Right lobe of liver (tissue), 6 donors: ENCODE measurements around the gene WDR1. TPM values are rescaled to one million over a fixed set of nuclear protein-coding genes. Genes with fewer than 3 reads are reported as not detected.

Experiments
- ATAC-seq, 4 donors: fragments of 200-7000 bp; cut with Tn5 transposase; one replicate each; pipeline ENCODE4 v1.9.1; 2020; ENCODE audit warnings: mild to moderate bottlenecking in 4 of 4, moderate library complexity in 4 of 4
- DNase-seq, 3 donors: peaks; one replicate each; pipeline ENCODE4 v3.0.0-alpha.2; 2020
- H3K27ac ChIP-seq, 3 donors: fragments of 200-600 bp; one replicate each; pipeline ENCODE4 v1.8.0; 2022
- H3K27me3 ChIP-seq, 2 donors: fragments of 200-600 bp; one replicate each; pipeline ENCODE4 v1.8.0; 2022
- H3K36me3 ChIP-seq, 4 donors: fragments of 200-600 bp; sonication (generic) in 1 of 4; one replicate each; pipeline versions ENCODE4 v1.5.1 to v1.8.0; 2017 to 2022; ENCODE audit warnings: control low read depth in 1 of 4
- H3K4me1 ChIP-seq, 4 donors: fragments of 200-600 bp; sonication (generic) in 1 of 4; one replicate each; pipeline versions ENCODE4 v1.5.1 to v1.8.0; 2017 to 2022; ENCODE audit warnings: control low read depth in 1 of 4
- H3K4me3 ChIP-seq, 3 donors: fragments of 200-600 bp; one replicate each; pipeline ENCODE4 v1.8.0; 2022
- H3K9me3 ChIP-seq, 4 donors: fragments of 200-600 bp; sonication (generic) in 1 of 4; one replicate each; pipeline versions ENCODE4 v1.5.1 to v1.8.0; 2017 to 2022; ENCODE audit warnings: control low read depth in 1 of 4
- POLR2A ChIP-seq: fragments of 450-650 bp; IDR thresholded peaks from one replicate; pipeline ENCODE4 v1.6.1; 2017; ENCODE audit warnings: antibody characterized with exemption, mild to moderate bottlenecking
- WGBS: methylation state at CpG from one replicate; pipeline ENCODE4 v1.1.6; 2018; ENCODE audit warnings: low coverage, low lambda C conversion rate; ENCODE audit not compliant: insufficient coverage; ENCODE audit errors: missing lambda C conversion rate; 5-methylcytosine and 5-hydroxymethylcytosine counted together
- intact Hi-C, 2 donors: fragments of 100-400 bp; cut with DNase I; formaldehyde crosslinking; loops; one replicate each; pipeline versions ENCODE4 v1.11.2 to v1.14.1; 2022
- total RNA-seq, 6 experiments: library from RNA; depleted of rRNA in 2 of 6; stranded (reverse); fragments of >200 nt in 2 of 6; fragmentation: NEBNext Ultra II Directional in 3 of 6; extraction: Animal tissue kit (Norgen Biotek cat#: 25700) in 3 of 6; gene quantifications; one replicate each; pipeline versions ENCODE4 v1.1.0 to v1.2.4, GENCODE V29; 2016 to 2023
- TF ChIP-seq, protein P1 (sequence below), 4 donors: fragments of 200-600 bp in 3 of 4; fragments of 450-650 bp in 1 of 4; IDR thresholded peaks; one replicate each; pipeline versions ENCODE4 v1.5.1 to v1.8.0; 2016 to 2022; ENCODE audit warnings: antibody characterized with exemption in 4 of 4, mild to moderate bottlenecking in 2 of 4
- donor health status: DM: no; HTN: yes; CAD: no.
- donor health status: DM: no; HTN: no; CAD: no.
- donor health status: DM: no; HTN: no; CAD: no.
- donor health status: DM: no; HTN: yes; CAD: no.
- donor health status: DM: no; HTN: yes; CAD: no.

Gene WDR1
- total RNA-seq, 6 experiments from 2014 or later, result 65.1 to 149 (median 76.4) TPM

- WGBS, result 53% methylated on average over 5 of the region's 17 CpGs
- Histone ChIP-seq H3K36me3 (peaks cover 0 to 75% (median 8%) of the 10 kb centered on the region in 4 donors), H3K4me1 (no peaks in the 10 kb centered on the region), H3K27me3 (no peaks in the 10 kb centered on the region), H3K9me3 (no peaks in the 10 kb centered on the region), H3K4me3 (no peak overlapping the region), H3K27ac (peak overlapping the region in 2 of 3 donors; percentile 11 to 37)
- ATAC-seq, result peak; percentile 58 to 69 (median 64)
- intact Hi-C loops, result no loop called here
- DNase-seq, result peak in 2 of 3 donors; percentile 60 to 73
- TF ChIP-seq, protein P1, sequence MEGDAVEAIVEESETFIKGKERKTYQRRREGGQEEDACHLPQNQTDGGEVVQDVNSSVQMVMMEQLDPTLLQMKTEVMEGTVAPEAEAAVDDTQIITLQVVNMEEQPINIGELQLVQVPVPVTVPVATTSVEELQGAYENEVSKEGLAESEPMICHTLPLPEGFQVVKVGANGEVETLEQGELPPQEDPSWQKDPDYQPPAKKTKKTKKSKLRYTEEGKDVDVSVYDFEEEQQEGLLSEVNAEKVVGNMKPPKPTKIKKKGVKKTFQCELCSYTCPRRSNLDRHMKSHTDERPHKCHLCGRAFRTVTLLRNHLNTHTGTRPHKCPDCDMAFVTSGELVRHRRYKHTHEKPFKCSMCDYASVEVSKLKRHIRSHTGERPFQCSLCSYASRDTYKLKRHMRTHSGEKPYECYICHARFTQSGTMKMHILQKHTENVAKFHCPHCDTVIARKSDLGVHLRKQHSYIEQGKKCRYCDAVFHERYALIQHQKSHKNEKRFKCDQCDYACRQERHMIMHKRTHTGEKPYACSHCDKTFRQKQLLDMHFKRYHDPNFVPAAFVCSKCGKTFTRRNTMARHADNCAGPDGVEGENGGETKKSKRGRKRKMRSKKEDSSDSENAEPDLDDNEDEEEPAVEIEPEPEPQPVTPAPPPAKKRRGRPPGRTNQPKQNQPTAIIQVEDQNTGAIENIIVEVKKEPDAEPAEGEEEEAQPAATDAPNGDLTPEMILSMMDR (IDR thresholded peaks at IDR 0.05), result no peak
- TF ChIP-seq POLR2A, result no peak
Observed at GRCh38 chr4:10096201-10096977, 20.2 kb downstream of the WDR1 start.

DNA sequence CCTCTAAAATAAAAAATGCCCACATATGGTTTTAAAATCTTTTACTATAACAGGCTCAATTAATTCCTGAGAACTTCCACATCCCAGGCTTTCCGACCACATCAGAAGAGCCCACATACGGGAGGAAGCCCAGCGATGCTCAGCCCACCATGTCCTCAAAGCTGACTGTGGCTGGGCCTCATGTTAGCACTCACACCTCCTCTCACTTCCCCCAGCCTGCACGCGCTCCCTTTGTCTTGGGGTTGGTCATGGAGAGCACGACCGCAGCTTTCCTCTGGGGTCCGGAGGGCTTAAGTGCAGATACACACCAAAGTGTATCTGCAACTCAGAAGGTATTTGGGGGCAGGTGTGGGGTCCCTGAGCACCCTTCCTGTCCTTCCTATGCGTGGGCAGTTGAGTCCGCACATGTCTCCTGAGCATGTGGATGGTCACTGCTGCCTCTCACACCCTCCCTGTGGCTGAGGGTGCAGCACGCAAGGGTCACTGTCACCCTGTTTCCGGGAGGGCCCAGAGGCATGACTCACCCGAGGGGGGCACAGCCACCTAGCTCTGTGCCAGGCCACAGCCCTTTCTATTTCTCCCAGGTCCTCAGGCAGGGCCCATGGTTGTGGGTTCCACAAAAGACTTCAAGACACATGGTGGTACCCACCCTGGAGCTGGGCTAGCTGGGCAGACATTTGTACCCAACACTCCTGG lies 21.2 kb downstream of the WDR1 start:
- ATAC-seq, result peak in 2 of 4 donors; percentile 3 to 7
- WGBS, result 77% methylated on average over 10 of the region's 13 CpGs
- intact Hi-C loops, result no loop called here
- Histone ChIP-seq H3K27ac (peak overlapping the region in 2 of 3 donors; percentile 11 to 37), H3K9me3 (no peaks in the 10 kb centered on the region), H3K36me3 (peaks cover 0 to 84% (median 12%) of the 10 kb centered on the region in 4 donors), H3K4me3 (no peak overlapping the region), H3K27me3 (no peaks in the 10 kb centered on the region), H3K4me1 (no peaks in the 10 kb centered on the region)
- DNase-seq, result no peak
- no peak for TF ChIP-seq POLR2A
- TF ChIP-seq, protein P1 (IDR thresholded peaks at IDR 0.05), result no peak

DNA sequence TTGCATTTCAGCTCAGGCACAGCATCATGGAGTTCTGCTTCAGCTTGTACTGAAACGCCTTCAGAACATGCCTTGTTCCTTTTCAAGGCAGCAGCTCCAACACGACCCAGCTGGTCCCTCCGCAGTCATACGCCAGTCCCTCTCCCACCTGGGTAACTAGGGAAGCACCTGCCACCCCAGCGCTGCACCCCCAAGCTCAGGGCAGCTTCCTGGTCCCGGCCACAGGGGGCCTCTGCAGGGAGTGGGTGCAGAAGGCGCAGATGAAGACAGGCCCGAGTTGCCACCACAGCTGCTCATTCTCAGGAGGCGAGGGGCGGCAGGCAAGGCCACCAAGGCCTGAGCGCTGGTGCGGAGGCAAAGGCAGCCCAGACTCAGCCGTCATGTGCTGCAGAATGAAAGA lies 21.8 kb downstream of the WDR1 start:
- WGBS, result 53% methylated on average over 5 of the region's 13 CpGs
- peaks cover 0 to 3% (median 0%) of the 10 kb centered on the region in 4 donors for H3K4me1 ChIP-seq

DNA sequence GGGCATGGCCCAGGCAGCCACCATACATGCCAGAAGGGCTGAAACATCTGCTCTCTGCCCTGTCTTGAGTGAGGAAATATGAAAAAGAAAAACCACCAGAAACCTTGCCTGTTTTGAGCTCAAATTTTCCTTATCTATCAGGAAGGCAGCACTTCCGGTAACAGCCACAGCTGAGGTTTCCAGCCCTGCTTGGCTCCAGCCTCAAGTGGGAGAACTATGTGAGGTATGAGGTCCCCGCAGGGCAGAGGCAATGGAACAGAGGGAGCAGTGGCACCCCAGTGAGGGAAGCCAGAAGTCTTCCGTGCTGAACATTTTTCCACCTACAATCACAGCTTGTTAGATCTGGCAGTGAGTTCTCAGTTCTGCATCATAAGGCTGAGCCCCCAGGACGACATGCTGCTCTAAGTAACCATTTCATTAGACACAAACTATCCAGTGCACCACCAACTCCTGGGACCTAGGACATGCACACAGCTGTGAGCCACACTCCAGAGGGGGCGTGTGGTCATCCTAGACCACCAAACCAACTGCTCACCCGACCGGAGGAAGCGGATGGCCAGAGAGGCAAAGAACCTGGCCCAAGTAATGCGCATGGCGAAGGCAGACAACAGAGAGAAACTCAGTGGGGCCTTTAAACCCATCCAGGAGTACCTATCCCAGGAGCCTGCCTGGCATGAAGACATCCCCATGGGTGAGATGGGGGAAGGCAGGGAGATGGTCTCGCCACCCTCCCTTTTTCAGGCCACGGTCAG lies 22.6 kb downstream of the WDR1 start:
- H3K4me1 ChIP-seq, result peaks cover 0 to 12% (median 0%) of the 10 kb centered on the region in 4 donors
- intact Hi-C loops, result no loop called here
- no peaks in the 10 kb centered on the region for H3K27me3 ChIP-seq
- peaks cover 0 to 74% (median 9%) of the 10 kb centered on the region in 4 donors for H3K36me3 ChIP-seq
- 43% methylated on average over 1 of the region's 12 CpGs for WGBS
- TF ChIP-seq, protein P1 (IDR thresholded peaks at IDR 0.05), result no peak
- TF ChIP-seq POLR2A, result no peak
- DNase-seq (peak in 1 of 3 donors; percentile 43), ATAC-seq (peak; percentile 30 to 65 (median 40))
- H3K9me3 ChIP-seq, result no peaks in the 10 kb centered on the region
- H3K4me3 ChIP-seq, result no peak overlapping the region
- peak overlapping the region in 2 of 3 donors; percentile 13 to 43 for H3K27ac ChIP-seq

More for the DNA sequence above, 21.8 kb downstream of the WDR1 start:
- Histone ChIP-seq H3K4me3 (no peak overlapping the region), H3K27ac (no peak overlapping the region), H3K27me3 (no peaks in the 10 kb centered on the region), H3K9me3 (no peaks in the 10 kb centered on the region), H3K36me3 (peaks cover 0 to 82% (median 13%) of the 10 kb centered on the region in 4 donors)
- DNase-seq (peak in 1 of 3 donors; percentile 35), ATAC-seq (no peak)
- TF ChIP-seq, protein P1 (IDR thresholded peaks at IDR 0.05), result no peak
- no peak for TF ChIP-seq POLR2A
- intact Hi-C loops, result no loop called here
